WTC11 (cell line): Measurements from ENCODE around the gene RASA1. TPM values are rescaled to one million over a fixed set of nuclear protein-coding genes. Genes with fewer than 3 reads are reported as not detected.

Source experiments
- ATAC-seq: fragments of 200-7000 bp; cut with Tn5 transposase; 2 replicates; pipeline ENCODE4 v1.10.0; 2021; ENCODE audit warnings: mild to moderate bottlenecking, moderate library complexity
- CTCF ChIA-PET: fragments of 300-600 bp; sonication (Branson Sonifier 250); formaldehyde crosslinking; loops from one replicate; lab custom pipeline; 2021; ENCODE audit warnings: antibody characterized with exemption; lab: Charles Lee
- POLR2A ChIA-PET: fragments of 350-600 bp; sonication (Branson Sonifier 250); formaldehyde crosslinking; loops from one replicate; lab custom pipeline; 2021; ENCODE audit warnings: antibody characterized with exemption; lab: Charles Lee
- DNase-seq: peaks from one replicate; pipeline ENCODE4 v3.0.0; 2021; ENCODE audit warnings: low spot score
- H3K27ac Mint-ChIP-seq: 2 replicates; pipeline ENCODE4 v1.8.0; 2021; ENCODE audit warnings: mixed read lengths
- H3K27me3 Mint-ChIP-seq: 2 replicates; pipeline ENCODE4 v1.8.0; 2021; ENCODE audit warnings: low read depth, mild to moderate bottlenecking, moderate library complexity, mixed read lengths
- H3K36me3 Mint-ChIP-seq: 2 replicates; pipeline ENCODE4 v1.8.0; 2021; ENCODE audit warnings: mixed read lengths
- H3K4me1 Mint-ChIP-seq: 2 replicates; pipeline ENCODE4 v1.8.0; 2022; ENCODE audit warnings: mixed read lengths
- H3K4me3 Mint-ChIP-seq: 2 replicates; pipeline ENCODE4 v1.8.0; 2021; ENCODE audit warnings: mild to moderate bottlenecking, moderate library complexity, mixed read lengths
- H3K9me3 Mint-ChIP-seq: 2 replicates; pipeline ENCODE4 v1.8.0; 2021; ENCODE audit warnings: mixed read lengths
- CBFB ChIP-seq: sonication (generic); formaldehyde crosslinking; IDR thresholded peaks from 2 replicates; pipeline ENCODE4 v1.8.1; 2022; ENCODE audit warnings: mild to moderate bottlenecking, low read depth, missing genetic modification reagents
- ELF4 ChIP-seq: sonication (generic); formaldehyde crosslinking; IDR thresholded peaks from 2 replicates; pipeline ENCODE4 v1.8.1; 2022; ENCODE audit warnings: low read depth, mild to moderate bottlenecking, moderate library complexity, missing genetic modification reagents
- JUN ChIP-seq: sonication (generic); formaldehyde crosslinking; IDR thresholded peaks from 2 replicates; pipeline ENCODE4 v1.8.0; 2023; ENCODE audit warnings: mild to moderate bottlenecking, missing genetic modification reagents
- MYBL2 ChIP-seq: sonication (generic); formaldehyde crosslinking; IDR thresholded peaks from 2 replicates; pipeline ENCODE4 v1.8.1; 2023; ENCODE audit warnings: mild to moderate bottlenecking, moderate library complexity, missing genetic modification reagents
- NFYB ChIP-seq: sonication (generic); formaldehyde crosslinking; conservative IDR thresholded peaks from 2 replicates; pipeline ENCODE4 v1.8.0; 2022; ENCODE audit warnings: low read depth, missing genetic modification reagents
- NR3C1 ChIP-seq: sonication (generic); formaldehyde crosslinking; conservative IDR thresholded peaks from 2 replicates; pipeline ENCODE4 v1.8.1; 2023; ENCODE audit warnings: low read depth, mild to moderate bottlenecking, missing genetic modification reagents
- OVOL2 ChIP-seq: fragments of 250-450 bp; sonication (Bioruptor Pico); IDR thresholded peaks from 2 replicates; pipeline ENCODE4 v1.9.0; 2021; ENCODE audit warnings: mild to moderate bottlenecking, borderline replicate concordance
- PRRX2 ChIP-seq: fragments of 250-450 bp; sonication (Bioruptor Pico); IDR thresholded peaks from 2 replicates; pipeline ENCODE4 v1.8.0; 2021; ENCODE audit warnings: mild to moderate bottlenecking
- SOX15 ChIP-seq: fragments of 250-450 bp; sonication (Bioruptor Pico); IDR thresholded peaks from 2 replicates; pipeline ENCODE4 v1.9.0; 2021; ENCODE audit warnings: mild to moderate bottlenecking
- SP1 ChIP-seq: sonication (generic); formaldehyde crosslinking; conservative IDR thresholded peaks from 2 replicates; pipeline ENCODE4 v1.8.1; 2022; ENCODE audit warnings: missing genetic modification reagents
- TCF7 ChIP-seq: sonication (generic); formaldehyde crosslinking; IDR thresholded peaks from 2 replicates; pipeline ENCODE4 v1.8.0; 2022; ENCODE audit warnings: mild to moderate bottlenecking, low read depth, missing genetic modification reagents, moderate library complexity
- total RNA-seq: library from RNA; stranded (reverse); gene quantifications from 3 replicates; pipeline ENCODE4 v1.2.3, GENCODE V29; 2021
- TF ChIP-seq, protein P1 (sequence below): sonication (generic); formaldehyde crosslinking; conservative IDR thresholded peaks from 2 replicates; pipeline ENCODE4 v1.8.1; 2023; ENCODE audit warnings: mild to moderate bottlenecking, low read depth, missing genetic modification reagents, moderate library complexity
- TF ChIP-seq, protein P2 (sequence below): fragments of 200-600 bp; IDR thresholded peaks from 2 replicates; pipeline ENCODE4 v1.8.0; 2022; ENCODE audit warnings: antibody characterized with exemption
- TF ChIP-seq, protein P3 (sequence below): sonication (generic); formaldehyde crosslinking; IDR thresholded peaks from 2 replicates; pipeline ENCODE4 v1.8.0; 2022; ENCODE audit warnings: missing genetic modification reagents
- TF ChIP-seq, protein P4 (sequence below): sonication (generic); formaldehyde crosslinking; IDR thresholded peaks from 2 replicates; pipeline ENCODE4 v1.8.0; 2023; ENCODE audit warnings: mild to moderate bottlenecking, missing genetic modification reagents

The RASA1 gene
- total RNA-seq, 1 experiment from 2014 or later, result 31.0 TPM

DNA sequence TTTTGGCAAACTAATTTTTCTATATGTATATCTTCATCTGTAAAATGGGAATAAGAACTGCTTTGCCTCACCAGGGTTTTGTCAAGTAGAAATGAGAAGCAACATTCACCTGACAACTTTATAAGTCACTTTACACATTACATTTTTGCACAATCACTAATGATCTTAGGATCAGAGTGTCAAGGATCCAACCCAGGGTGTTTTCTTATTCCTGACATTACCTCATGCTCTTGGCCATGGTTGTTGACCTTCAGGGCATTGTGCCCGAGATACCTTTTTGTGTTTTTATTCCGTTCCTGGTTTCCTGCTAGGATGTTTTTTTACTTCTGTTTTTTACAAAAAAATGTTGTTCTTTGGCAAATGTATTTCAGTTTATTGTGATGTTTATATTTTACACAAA, 22.2 kb upstream of the RASA1 start:
- CTCF ChIA-PET, result no interaction called here
- no peak overlapping the region for H3K27ac Mint-ChIP-seq
- 0 out of 2 replicates have a peak, but pooled peaks cover 2% of the 10 kb centered on the region for H3K4me1 Mint-ChIP-seq
- DNase-seq, result no peak
- no peak for ATAC-seq
- H3K4me3 Mint-ChIP-seq, result no peak overlapping the region
- no peaks in the 10 kb centered on the region for H3K36me3 Mint-ChIP-seq
- H3K27me3 Mint-ChIP-seq, result no peaks in the 10 kb centered on the region
- TF ChIP-seq MYBL2 (CRISPR knock-in tag), result no peak
- TF ChIP-seq, protein P1, sequence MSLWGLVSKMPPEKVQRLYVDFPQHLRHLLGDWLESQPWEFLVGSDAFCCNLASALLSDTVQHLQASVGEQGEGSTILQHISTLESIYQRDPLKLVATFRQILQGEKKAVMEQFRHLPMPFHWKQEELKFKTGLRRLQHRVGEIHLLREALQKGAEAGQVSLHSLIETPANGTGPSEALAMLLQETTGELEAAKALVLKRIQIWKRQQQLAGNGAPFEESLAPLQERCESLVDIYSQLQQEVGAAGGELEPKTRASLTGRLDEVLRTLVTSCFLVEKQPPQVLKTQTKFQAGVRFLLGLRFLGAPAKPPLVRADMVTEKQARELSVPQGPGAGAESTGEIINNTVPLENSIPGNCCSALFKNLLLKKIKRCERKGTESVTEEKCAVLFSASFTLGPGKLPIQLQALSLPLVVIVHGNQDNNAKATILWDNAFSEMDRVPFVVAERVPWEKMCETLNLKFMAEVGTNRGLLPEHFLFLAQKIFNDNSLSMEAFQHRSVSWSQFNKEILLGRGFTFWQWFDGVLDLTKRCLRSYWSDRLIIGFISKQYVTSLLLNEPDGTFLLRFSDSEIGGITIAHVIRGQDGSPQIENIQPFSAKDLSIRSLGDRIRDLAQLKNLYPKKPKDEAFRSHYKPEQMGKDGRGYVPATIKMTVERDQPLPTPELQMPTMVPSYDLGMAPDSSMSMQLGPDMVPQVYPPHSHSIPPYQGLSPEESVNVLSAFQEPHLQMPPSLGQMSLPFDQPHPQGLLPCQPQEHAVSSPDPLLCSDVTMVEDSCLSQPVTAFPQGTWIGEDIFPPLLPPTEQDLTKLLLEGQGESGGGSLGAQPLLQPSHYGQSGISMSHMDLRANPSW (CRISPR knock-in tag), result no peak
- no peak for TF ChIP-seq SOX15
- TF ChIP-seq OVOL2 (CRISPR knock-in tag), result no peak
- TF ChIP-seq TCF7, result no peak
- TF ChIP-seq ELF4, result no peak
- TF ChIP-seq SP1 (CRISPR knock-in tag), result no peak
- TF ChIP-seq, protein P2, sequence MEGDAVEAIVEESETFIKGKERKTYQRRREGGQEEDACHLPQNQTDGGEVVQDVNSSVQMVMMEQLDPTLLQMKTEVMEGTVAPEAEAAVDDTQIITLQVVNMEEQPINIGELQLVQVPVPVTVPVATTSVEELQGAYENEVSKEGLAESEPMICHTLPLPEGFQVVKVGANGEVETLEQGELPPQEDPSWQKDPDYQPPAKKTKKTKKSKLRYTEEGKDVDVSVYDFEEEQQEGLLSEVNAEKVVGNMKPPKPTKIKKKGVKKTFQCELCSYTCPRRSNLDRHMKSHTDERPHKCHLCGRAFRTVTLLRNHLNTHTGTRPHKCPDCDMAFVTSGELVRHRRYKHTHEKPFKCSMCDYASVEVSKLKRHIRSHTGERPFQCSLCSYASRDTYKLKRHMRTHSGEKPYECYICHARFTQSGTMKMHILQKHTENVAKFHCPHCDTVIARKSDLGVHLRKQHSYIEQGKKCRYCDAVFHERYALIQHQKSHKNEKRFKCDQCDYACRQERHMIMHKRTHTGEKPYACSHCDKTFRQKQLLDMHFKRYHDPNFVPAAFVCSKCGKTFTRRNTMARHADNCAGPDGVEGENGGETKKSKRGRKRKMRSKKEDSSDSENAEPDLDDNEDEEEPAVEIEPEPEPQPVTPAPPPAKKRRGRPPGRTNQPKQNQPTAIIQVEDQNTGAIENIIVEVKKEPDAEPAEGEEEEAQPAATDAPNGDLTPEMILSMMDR, result no peak
- POLR2A ChIA-PET, result no interaction called here
- no peaks in the 10 kb centered on the region for H3K9me3 Mint-ChIP-seq

DNA sequence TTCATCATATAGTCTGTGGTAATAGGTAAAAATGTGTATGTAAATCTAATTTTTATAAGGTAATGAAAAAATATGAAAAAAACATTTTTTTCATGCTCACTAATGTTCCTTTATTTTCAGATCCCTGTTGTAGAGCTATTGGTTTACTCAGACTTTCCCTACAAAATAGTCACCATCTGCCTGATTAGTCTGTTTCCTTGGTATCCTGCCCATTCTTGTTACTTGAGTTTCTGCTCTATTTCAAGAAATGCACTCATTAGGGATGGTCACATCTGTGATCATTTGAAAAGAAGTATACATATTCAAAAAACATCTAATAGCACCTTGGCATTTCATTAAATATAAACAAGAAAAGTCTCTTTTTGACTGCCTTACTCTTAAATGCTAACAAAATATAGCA, 21.6 kb upstream of the RASA1 start:
- Mint-ChIP-seq H3K9me3 (no peaks in the 10 kb centered on the region; the same call in 1 of the 2 replicates), H3K4me3 (no peak overlapping the region), H3K27me3 (no peaks in the 10 kb centered on the region), H3K4me1 (0 out of 2 replicates have a peak, but pooled peaks cover 2% of the 10 kb centered on the region), H3K36me3 (no peaks in the 10 kb centered on the region), H3K27ac (no peak overlapping the region)
- ChIA-PET POLR2A (no interaction called here), CTCF (no interaction called here)
- no peak for ATAC-seq
- TF ChIP-seq, protein P3, sequence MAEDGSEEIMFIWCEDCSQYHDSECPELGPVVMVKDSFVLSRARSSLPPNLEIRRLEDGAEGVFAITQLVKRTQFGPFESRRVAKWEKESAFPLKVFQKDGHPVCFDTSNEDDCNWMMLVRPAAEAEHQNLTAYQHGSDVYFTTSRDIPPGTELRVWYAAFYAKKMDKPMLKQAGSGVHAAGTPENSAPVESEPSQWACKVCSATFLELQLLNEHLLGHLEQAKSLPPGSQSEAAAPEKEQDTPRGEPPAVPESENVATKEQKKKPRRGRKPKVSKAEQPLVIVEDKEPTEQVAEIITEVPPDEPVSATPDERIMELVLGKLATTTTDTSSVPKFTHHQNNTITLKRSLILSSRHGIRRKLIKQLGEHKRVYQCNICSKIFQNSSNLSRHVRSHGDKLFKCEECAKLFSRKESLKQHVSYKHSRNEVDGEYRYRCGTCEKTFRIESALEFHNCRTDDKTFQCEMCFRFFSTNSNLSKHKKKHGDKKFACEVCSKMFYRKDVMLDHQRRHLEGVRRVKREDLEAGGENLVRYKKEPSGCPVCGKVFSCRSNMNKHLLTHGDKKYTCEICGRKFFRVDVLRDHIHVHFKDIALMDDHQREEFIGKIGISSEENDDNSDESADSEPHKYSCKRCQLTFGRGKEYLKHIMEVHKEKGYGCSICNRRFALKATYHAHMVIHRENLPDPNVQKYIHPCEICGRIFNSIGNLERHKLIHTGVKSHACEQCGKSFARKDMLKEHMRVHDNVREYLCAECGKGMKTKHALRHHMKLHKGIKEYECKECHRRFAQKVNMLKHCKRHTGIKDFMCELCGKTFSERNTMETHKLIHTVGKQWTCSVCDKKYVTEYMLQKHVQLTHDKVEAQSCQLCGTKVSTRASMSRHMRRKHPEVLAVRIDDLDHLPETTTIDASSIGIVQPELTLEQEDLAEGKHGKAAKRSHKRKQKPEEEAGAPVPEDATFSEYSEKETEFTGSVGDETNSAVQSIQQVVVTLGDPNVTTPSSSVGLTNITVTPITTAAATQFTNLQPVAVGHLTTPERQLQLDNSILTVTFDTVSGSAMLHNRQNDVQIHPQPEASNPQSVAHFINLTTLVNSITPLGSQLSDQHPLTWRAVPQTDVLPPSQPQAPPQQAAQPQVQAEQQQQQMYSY (CRISPR knock-in tag), result no peak
- TF ChIP-seq JUN, result no peak
- TF ChIP-seq NFYB (CRISPR knock-in tag), result no peak
- TF ChIP-seq, protein P4, sequence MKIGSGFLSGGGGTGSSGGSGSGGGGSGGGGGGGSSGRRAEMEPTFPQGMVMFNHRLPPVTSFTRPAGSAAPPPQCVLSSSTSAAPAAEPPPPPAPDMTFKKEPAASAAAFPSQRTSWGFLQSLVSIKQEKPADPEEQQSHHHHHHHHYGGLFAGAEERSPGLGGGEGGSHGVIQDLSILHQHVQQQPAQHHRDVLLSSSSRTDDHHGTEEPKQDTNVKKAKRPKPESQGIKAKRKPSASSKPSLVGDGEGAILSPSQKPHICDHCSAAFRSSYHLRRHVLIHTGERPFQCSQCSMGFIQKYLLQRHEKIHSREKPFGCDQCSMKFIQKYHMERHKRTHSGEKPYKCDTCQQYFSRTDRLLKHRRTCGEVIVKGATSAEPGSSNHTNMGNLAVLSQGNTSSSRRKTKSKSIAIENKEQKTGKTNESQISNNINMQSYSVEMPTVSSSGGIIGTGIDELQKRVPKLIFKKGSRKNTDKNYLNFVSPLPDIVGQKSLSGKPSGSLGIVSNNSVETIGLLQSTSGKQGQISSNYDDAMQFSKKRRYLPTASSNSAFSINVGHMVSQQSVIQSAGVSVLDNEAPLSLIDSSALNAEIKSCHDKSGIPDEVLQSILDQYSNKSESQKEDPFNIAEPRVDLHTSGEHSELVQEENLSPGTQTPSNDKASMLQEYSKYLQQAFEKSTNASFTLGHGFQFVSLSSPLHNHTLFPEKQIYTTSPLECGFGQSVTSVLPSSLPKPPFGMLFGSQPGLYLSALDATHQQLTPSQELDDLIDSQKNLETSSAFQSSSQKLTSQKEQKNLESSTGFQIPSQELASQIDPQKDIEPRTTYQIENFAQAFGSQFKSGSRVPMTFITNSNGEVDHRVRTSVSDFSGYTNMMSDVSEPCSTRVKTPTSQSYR (CRISPR knock-in tag), result no peak
- no peak for TF ChIP-seq NR3C1 (CRISPR knock-in tag)
- TF ChIP-seq, protein P2, result no peak
- no peak for TF ChIP-seq CBFB (CRISPR knock-in tag)
- TF ChIP-seq PRRX2 (CRISPR knock-in tag), result no peak
- DNase-seq, result no peak
